AG10803 (cell line): Measurements from ENCODE around the gene NCOA4.
A peak's percentile ranks its signal among the peaks of the same experiment; 100 is the strongest.

Experiments used
- DNase-seq: peaks from one replicate; pipeline ENCODE4 v3.0.0; 2010; ENCODE audit warnings: low read depth
- H3K4me3 ChIP-seq: 2 replicates; pipeline ENCODE4 v1.5.1; 2011; ENCODE audit warnings: mild to moderate bottlenecking, low read length, control low read depth
- CTCF ChIP-seq: conservative IDR thresholded peaks from 2 replicates; pipeline ENCODE4 v1.5.1; 2011; ENCODE audit warnings: mild to moderate bottlenecking, low read length, control low read depth, inconsistent platforms

The NCOA4 gene

GRCh38 chr10:46073564-46073963 lies 43.1 kb upstream of the NCOA4 start:
- H3K4me3 ChIP-seq, result no peak overlapping the region
- DNase-seq, result no peak
- no peak for TF ChIP-seq CTCF

DNA sequence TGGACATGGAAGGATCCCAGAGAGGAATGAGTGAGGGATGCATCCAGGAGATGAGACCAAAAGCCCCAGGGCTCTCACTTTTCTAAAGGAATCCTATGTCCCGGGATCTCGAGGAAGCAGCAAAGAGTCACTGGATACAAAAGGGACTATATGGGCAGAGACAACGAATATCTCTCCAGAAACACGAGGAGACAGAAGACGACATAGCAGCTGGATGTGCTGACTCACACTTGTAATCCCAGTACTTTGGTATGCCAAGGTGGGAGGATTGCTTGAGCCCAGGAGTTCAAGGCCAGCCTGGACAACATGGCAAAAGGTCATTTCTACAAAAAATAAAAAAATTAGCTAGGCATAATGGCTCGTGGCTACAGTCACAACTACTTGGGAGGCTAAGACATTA lies 40.3 kb upstream of the NCOA4 start:
- no peak for TF ChIP-seq CTCF
- DNase-seq, result no peak
- no peak overlapping the region for H3K4me3 ChIP-seq

- no peak for TF ChIP-seq CTCF
- no peak overlapping the region for H3K4me3 ChIP-seq
- DNase-seq, result peak; percentile 6
These were observed 39.5 kb upstream of the NCOA4 start for GRCh38 chr10:46069771-46070463.

GRCh38 chr10:46068905-46069304 lies 38.5 kb upstream of the NCOA4 start:
- TF ChIP-seq CTCF, result no peak
- no peak overlapping the region for H3K4me3 ChIP-seq
- no peak for DNase-seq

GRCh38 chr10:46068117-46068516 lies 37.7 kb upstream of the NCOA4 start:
- TF ChIP-seq CTCF, result no peak
- H3K4me3 ChIP-seq, result no peak overlapping the region
- DNase-seq, result no peak

- no peak for DNase-seq
- H3K4me3 ChIP-seq, result no peak overlapping the region
- no peak for TF ChIP-seq CTCF
These were observed 33.9 kb upstream of the NCOA4 start for GRCh38 chr10:46064269-46064817.

- no peak for DNase-seq
- TF ChIP-seq CTCF, result no peak
- H3K4me3 ChIP-seq, result no peak overlapping the region
These were observed 32.5 kb upstream of the NCOA4 start for GRCh38 chr10:46062723-46063428.
